Measurements from ENCODE around the gene OMD. TPM values are rescaled to one million over a fixed set of nuclear protein-coding genes. Genes with fewer than 3 reads are reported as not detected.

Gene OMD
- total RNA-seq, 1 experiment from 2014 or later: not detected

DNA sequence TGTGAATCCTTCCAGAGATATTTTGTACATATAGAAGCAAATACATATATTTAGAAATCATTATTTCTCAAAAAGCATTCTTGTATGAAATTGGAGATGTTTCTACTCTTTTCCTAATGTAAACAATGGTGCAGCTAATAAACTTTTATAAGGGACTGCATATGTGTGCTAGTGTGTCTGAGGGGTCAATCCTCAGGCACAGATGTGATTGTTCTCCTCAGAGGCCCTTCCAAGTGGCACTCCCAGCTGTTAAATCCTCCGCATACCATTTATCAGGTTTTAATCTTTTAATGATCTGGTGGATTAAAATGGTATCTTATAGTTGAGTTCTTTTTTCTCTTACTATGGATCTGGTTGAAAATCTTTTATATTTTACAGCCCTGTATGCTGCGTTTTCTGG is 5.6 kb upstream of the OMD start (continued):
- TF ChIP-seq REST (IDR thresholded peaks at IDR 0.05; ENCODE audit: low read depth): no peak
- TF ChIP-seq RAD21 (IDR thresholded peaks at IDR 0.05; ENCODE audit: low read depth): no peak
- no peak for TF ChIP-seq EGR1 (IDR thresholded peaks at IDR 0.05; ENCODE audit: low read depth)
- TF ChIP-seq ELF1 (IDR thresholded peaks at IDR 0.05; ENCODE audit: borderline replicate concordance, low read depth): no peak

DNA sequence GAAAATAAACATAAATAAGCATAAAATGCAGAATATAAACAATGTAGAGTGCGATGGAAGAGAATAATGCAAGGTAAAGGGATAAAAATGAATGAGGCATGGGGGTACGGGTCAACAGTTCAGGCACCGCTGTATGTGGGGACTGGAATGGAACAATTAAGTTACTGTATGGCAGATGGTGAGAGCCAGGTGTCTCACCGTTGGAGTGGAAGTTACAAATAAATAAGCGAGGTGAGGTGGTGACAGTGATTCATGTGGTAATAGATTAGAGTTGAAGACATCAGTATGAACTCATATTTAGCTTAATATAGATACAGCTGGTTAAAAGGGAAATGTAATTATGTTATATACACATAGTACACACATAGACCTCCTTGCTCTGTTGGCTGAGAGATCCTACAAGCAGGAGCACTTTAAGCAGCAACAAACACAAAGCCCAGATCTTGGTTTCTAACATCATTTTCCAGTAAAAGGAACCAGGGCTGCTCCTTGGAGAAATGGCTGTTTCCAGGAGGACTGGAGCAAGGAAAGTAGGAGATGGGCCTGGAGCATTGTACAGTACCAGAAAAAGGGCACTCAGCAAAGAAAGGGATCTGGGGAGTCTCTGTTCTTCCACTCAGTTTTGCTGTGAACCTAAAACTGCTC is 2.4 kb upstream of the OMD start:
- no peak for DNase-seq (ENCODE audit: low read depth, low spot score)
- no TSS peak for BruUV-seq (replicated peaks)
- CTCF ChIA-PET: interaction anchor here (1.1 kb wide), 1 partner anchor 12 kb away, joined by 3 read pairs; no protein-coding TSS in a partner anchor

More for the DNA sequence above, 2.4 kb upstream of the OMD start:
- Histone ChIP-seq H2AFZ (ENCODE audit: low read depth, low read length, poor library complexity, severe bottlenecking) (no peak overlapping the region), H3K4me1 (ENCODE audit: control insufficient read depth in 1 of 2, insufficient read depth in 2 of 2, low read length in 2 of 2) (no peaks in the 10 kb centered on the region), H3K9me3 (ENCODE audit: control insufficient read depth in 1 of 2, insufficient read depth in 1 of 2, low read depth in 1 of 2, low read length in 2 of 2) (no peaks in the 10 kb centered on the region), H3K4me3 (replicated peaks in 1 of 2; ENCODE audit: low read depth in 1 of 2, low read length in 2 of 2) (no peak overlapping the region), H3K27ac (ENCODE audit: low read depth, low read length) (no peak overlapping the region), H3K27me3 (ENCODE audit: insufficient read depth, low read length) (no peaks in the 10 kb centered on the region), H3K9ac (ENCODE audit: low read length) (no peak overlapping the region), H3K4me2 (ENCODE audit: low read length) (no peak overlapping the region), H3K79me2 (ENCODE audit: insufficient read depth, low read length) (no peaks in the 10 kb centered on the region), H3K9me2 (ENCODE audit: insufficient read depth) (no peaks in the 10 kb centered on the region), H3K36me3 (ENCODE audit: control insufficient read depth in 1 of 2, insufficient read depth in 2 of 2, low read length in 2 of 2) (no peaks in the 10 kb centered on the region), H4K20me1 (ENCODE audit: insufficient read depth) (no peaks in the 10 kb centered on the region)
- no peak for ATAC-seq
- RAD21 ChIA-PET (ENCODE audit: low non-redundant PET in 1 of 2, low total read pairs in 2 of 2, uncharacterized antibody in 2 of 2, unreplicated experiment in 2 of 2): no interaction called here
- TF ChIP-seq CEBPB (IDR thresholded peaks at IDR 0.05; ENCODE audit: low read depth) (no peak), POLR2AphosphoS5 (IDR thresholded peaks at IDR 0.05; ENCODE audit: low read depth, low read length) (no peak), POLR2A (IDR thresholded peaks at IDR 0.05; ENCODE audit: borderline replicate concordance, extremely low read depth, insufficient read depth, insufficient read length) (no peak), EZH2 (IDR thresholded peaks at IDR 0.05) (no peak), EGR1 (IDR thresholded peaks at IDR 0.05; ENCODE audit: low read depth) (no peak)
- POLR2A ChIA-PET: no interaction called here
- intact Hi-C loops (cut with micrococcal nuclease): no loop called here
